Activated gamma-delta T cell (primary cell): ENCODE data around the gene PTGDR.
A peak's percentile ranks its signal among the peaks of the same experiment; 100 is the strongest.

Experiments
- DNase-seq: peaks from one replicate; lab custom pipeline; 2025; lab: John Stamatoyannopoulos, UW

PTGDR gene

DNA sequence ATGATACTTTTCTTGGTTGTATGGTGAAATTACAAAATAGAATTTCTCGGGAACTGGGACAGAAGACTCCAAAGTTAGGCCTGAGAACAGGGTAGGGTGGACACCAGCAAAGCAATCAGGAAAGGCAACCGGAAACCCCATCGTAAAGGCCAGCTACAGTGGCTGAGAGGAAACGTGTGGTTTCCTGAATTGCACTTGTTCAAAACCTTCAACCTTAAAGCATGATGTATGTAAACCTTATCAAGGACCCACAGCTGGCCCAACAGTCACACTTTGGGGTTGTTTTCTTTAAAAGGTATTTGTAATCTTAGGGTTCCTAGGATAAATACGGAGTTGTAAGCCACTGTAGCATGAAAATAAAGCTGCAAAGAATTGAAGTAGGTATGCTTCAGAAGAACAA is 2.2 kb upstream of the PTGDR start:
- no peak for DNase-seq

- DNase-seq = no peak
Measured at GRCh38 chr14:52266179-52266578, 1.3 kb upstream of the PTGDR start.

DNA sequence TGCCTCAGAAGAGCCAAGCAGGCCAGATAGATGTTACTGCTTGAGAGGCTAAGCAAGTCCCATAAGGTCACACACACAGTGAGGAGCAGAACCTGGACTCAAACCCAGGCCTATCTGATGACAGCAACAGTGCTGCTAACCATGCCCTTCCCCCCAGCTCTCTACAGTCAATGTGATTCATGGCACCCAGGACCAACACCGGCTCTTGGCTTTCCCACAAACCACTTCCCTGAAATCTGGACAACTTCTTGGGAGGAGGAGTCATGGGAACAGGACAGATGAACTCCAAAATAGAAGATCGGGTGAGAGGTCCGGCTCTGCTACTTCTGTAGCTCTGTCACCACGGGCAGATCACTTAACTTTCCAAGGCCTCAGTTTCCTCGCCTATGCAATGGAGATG is 716 bp upstream of the PTGDR start:
- no peak for DNase-seq

DNA sequence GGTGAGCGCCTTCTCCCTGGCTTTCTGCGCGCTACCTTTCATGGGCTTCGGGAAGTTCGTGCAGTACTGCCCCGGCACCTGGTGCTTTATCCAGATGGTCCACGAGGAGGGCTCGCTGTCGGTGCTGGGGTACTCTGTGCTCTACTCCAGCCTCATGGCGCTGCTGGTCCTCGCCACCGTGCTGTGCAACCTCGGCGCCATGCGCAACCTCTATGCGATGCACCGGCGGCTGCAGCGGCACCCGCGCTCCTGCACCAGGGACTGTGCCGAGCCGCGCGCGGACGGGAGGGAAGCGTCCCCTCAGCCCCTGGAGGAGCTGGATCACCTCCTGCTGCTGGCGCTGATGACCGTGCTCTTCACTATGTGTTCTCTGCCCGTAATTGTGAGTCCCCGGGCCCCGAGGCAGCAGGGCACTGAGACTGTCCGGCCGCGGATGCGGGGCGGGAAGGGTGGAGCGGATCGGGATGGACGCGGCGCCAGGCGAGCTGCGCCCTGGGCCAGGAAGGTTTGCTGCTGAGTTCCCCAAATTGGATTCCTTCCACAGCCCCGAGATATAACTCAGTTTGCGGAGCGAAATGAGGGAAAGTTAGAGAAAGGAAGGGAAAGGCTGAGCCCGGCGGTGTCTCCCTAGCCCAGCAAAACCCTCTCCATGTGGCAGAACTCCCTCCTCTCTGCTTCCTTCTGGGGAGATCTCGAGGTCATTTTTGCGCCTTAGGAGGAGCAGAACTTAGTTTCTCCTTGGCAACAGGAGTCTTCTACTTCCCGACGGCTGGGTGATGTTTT is 972 bp downstream of the PTGDR start:
- DNase-seq = peak; percentile 15

DNA sequence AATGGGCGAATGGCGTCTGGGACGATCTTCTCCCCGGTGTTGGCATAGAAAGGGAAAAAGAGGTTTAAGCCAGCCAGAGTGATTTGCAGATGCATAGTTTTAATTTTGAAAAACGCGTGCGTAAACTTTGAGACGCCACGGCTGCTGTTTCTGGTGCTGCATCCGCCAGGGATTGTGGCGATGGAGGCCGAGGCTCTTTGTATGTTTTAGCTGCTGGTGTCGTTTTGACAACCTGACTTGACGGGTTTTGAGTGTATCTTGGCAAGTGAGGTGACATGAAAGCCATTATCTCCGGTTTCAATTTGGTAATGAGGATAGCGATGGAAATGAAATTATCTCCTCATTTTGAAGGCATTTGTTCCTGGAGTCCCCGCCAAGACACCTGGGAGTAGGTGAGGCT is 1.6 kb downstream of the PTGDR start:
- no peak for DNase-seq

DNA sequence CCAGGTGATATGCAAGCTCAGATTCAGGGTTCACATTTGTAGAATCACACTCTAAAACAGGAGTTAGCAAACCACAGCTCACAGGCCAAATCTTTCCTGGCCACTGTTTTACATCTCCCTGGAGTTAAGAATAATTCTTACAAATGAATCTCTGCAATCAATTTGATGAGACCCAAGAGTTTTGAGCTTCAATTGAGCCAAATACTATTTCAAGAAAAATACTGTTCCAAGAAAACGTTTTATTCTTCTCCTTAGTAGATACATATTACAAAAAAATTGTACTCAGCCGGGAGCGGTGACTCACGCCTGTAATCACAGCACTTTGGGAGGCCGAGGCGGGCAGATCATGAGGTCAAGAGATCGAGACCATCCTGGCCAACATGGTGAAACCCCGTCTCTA is 2.5 kb downstream of the PTGDR start:
- no peak for DNase-seq

GRCh38 chr14:52271538-52271937 is 4.0 kb downstream of the PTGDR start:
- DNase-seq = no peak

- no peak for DNase-seq
Measured at GRCh38 chr14:52272375-52272774, 4.9 kb downstream of the PTGDR start.

GRCh38 chr14:52275372-52275771 is 7.9 kb downstream of the PTGDR start:
- no peak for DNase-seq

GRCh38 chr14:52277552-52277951 is 10.1 kb downstream of the PTGDR start:
- no peak for DNase-seq

GRCh38 chr14:52279408-52279807 is 11.9 kb downstream of the PTGDR start:
- no peak for DNase-seq

- no peak for DNase-seq
Measured at GRCh38 chr14:52283099-52283498, 15.6 kb downstream of the PTGDR start.

DNA sequence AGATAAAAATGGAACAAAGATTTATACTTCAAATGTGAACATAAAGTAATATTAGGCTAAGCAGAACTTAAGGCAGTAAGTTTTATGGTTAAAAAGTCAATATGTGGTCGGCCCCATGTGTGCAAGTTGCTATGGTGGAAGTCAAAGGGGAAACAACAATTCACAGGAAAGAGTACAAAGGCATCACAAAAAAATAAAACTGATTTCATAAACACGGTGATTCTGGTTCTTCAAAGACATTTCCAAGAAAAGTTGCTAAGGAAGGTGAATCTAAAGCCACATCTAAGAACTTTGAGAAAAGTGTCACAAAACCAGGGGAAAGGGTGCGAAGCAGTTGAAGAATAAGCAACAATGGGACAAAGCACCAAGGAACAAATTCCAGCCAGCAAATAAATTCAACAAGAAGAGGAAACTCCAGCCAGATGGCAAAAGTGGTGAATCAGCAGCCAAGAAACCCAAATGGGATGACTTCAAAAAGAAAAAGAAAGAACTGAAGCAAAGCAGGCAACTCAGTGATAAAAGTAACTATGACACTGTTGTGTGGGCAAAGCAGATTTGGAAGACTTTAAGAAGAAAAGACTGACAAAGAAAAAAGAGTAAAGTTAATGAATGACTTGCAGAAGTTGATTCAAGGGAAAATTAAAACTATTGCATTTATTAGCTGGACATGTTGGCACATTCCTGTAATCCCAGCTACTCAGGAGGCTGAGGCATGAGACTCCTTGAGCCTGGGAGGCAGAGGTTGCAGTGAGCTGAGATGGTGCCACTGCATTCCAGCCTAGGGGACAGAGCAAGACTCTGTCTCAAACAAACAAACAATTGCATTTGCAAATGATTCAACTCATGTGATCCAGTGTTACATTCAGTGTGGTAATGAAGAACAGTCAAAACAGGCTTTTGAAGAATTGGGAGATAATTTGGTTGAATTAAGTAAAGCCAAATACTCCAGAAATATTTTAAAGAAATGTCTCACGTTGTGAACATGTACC is 19.5 kb downstream of the PTGDR start:
- no peak for DNase-seq

DNA sequence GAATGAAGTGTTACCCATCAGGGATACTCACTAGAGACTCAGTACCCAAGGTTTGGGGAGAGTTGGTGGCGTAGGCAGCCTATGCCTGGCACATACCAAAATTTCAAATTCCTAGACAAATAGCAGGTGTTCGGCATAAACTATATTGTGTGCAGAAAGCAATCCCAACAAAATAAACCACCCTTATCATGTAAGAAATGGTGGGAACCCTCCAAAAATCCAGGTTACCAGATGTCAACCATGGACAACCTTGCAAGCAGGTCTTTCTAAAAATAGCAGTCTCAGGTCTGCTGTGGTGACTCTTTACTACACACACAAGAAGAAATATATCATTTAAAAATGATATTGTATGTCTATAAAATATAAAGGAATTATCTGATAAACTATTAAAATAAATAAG is 28.9 kb downstream of the PTGDR start:
- no peak for DNase-seq

DNA sequence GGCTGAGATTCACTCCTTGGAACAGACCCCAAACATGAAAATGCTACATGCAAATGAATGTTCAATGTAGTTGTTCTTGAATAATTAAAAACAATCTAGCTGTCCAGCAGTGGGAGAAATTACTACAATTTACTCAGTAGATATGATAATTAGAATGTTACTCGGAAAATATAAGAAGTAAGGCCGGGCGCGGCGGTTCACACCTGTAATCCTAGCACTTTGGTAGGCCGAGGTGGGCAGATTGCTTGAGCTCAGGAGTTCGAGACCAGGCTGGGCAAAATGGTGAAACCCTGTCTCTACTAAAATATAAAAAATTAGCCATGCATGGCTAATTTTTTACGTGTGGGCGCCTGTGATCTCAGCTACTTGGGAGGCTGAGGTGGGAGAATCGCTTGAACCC is 31.3 kb downstream of the PTGDR start:
- no peak for DNase-seq

- no peak for DNase-seq
Measured at GRCh38 chr14:52299692-52300278, 32.3 kb downstream of the PTGDR start.

- no peak for DNase-seq
Measured at GRCh38 chr14:52303236-52303635, 35.7 kb downstream of the PTGDR start.

DNA sequence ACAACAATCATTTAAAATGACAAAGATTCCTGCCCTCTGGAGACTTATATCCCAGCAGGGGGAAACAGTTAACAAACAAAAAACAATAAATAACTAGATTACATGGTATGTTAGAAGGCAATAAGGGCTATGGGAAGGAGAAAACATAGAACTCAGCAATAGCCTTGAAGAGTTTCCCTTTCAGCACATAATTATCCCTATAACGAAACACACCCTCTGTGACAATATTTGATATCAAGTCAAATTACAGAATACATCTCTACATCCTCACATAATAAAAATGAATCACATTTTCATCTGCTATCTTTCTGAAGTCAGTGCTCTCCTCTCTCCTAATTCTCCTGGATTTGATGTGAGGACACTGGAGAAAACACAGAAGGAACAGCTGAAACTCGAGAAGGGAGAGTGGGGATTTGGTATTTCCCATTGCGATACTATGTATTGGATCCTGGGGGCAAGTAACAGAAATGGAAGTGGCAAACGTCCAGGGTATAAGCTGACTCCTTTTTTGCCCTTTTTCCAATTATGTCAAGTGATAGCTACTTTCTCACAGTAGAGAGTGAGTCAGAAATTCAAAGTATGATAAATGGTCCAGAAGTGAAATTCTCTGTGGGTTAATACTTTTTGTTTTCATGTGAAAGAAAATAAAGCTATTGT is 36.9 kb downstream of the PTGDR start:
- no peak for DNase-seq

- DNase-seq = no peak
Measured at GRCh38 chr14:52305014-52305413, 37.5 kb downstream of the PTGDR start.

DNA sequence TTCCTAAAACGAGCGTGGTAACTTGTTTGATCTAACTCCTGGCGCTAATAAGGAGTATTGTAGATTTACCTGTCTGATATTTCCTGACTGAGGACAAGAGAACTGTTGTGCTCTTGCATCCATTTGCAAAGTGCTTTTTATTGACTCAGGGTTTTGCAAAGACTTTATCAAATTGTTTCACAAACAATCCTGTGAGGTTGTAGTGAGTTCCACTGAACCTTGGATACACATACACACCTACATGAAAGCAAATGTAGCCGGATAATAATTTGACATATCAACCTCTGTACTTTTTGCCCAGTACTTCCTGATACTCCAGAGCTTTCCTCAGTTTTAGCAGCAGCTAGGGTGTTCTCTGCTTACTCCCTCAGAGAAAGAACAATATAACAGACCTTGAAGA is 39.9 kb downstream of the PTGDR start:
- no peak for DNase-seq

- DNase-seq = no peak
Measured at GRCh38 chr14:52307905-52308304, 40.4 kb downstream of the PTGDR start.

- DNase-seq = no peak
Measured at GRCh38 chr14:52310541-52310940, 43.0 kb downstream of the PTGDR start.
